ENCODE measurements around the gene LRMDA.

- TF ChIP-seq CTCF (IDR thresholded peaks at IDR 0.05) (no peak), POLR2A (IDR thresholded peaks at IDR 0.05) (no peak)
Observed at GRCh38 chr10:75723319-75723980, 292.0 kb downstream of the LRMDA start.
